NCI-H526 (cell line): Measurements from ENCODE around the gene RXRG.
"Not testable (repeated sequence)": the region's sequence is repeated elsewhere in the genome, so short reads cannot be mapped to it uniquely, and the experiment has no call there.

ENCODE experiments used
- DNase-seq, 2 experiments: peaks; one replicate each; lab custom pipeline; 2025; lab: John Stamatoyannopoulos, UW

RXRG gene

GRCh38 chr1:165444897-165445370 lies at the start of gene RXRG:
Gene RXRG (minus strand): TSS chr1:165445126. CDS start chr1:165444893, 233 bp downstream.
- peak; percentile 73 to 91 for DNase-seq

DNA sequence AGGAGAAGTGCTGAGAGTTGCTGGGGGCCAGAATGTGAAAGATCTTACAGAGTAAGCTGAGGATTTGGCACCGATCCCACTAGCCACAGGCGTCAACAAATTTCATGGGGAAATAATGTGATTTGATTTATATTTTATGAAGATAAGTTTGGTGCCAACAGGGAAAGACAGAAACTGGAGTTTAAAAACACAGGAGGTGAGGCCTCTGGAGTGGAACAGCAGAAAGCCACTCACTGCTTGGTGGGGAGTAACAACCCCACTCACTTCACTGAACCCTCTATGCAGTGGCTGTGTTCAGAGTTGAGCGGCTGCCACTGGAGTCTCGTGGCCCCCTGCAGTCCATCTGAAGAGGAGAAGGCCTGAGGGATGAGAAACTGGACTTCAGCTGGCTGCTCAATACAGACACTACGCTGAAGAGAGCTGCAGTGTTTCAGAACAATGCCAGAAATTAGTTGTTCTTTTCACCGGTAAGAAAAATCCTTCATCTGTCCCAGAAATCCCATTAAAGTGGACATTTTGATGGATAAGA lies 48.0 kb upstream of the RXRG start:
- no peak for DNase-seq

DNA sequence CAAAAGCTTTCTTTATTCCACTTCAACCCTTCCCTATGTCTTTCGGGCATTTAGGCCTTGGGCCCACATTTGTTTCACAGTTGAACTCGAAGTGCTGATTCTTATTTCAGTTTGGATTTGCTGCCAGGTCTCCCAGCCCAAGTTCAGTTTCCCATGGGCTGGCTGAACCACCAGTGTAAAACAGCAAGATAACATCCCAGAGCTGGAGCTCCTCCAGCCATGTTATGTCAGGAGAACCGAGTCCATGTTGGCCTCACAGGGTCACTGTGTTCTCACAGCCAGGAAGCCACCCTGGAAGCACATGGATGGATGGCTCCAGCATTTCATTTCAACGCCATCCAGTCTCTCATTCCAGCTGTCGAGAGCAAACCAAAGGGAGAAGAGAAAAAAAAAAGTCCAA lies 45.2 kb upstream of the RXRG start:
- DNase-seq, result no peak

DNA sequence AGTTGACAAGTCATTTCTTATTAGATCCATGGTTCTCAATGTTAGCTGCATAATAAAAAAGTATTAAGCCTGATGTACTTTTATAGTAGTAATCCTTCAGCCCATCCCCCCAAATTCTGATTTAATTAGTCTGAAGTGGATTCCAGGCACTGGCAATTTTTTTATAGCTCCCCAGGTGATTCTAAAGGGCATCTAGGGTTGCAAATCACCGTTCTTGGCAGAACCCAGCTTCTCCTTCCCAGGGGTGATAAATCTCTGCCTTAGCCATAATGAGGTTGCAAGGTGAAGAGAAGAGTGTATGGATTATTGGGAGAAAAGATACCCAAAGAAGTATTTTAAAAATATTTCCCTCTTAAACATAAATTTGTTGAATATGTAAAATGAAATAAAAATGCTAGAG lies 43.0 kb upstream of the RXRG start:
- no peak for DNase-seq

DNA sequence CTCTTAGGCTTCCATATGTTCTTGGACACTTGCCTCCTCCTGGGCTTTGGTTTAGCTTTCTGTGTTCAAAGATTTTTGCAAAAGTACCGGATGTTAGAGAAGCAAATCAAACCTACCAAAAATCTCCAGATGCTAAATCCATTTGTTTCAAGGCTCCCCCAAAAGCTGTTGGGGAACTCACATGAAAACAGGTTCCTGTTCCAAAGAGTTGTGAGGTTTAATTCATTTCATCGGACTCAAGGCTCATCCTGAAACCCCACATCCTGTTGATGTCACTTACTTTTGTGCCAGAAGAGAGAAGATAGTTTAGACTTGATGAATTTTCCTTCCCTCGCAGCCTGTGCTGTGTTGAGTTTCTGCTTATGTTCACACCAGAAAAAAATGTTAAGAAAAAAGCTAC lies 41.7 kb upstream of the RXRG start:
- no peak for DNase-seq

DNA sequence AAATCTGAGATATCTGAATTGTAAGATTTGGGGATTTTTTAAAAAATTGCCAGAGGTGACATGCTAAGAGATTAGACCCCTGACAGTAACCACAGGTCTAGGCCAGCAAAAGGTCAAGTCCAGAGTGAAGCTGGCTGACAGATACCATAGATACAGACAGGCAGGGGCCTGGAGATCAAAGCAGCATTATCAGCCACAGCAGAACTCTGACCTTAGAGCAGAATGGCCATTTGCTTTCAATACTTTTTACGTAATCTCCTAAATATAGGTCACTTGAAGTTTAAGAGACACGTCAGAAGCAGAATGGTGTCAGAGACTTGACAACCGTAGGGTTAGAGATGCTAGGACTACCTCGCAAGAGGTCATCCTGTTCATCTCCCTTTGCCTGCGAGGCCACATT lies 40.8 kb upstream of the RXRG start:
- DNase-seq, result no peak

GRCh38 chr1:165484532-165484931 lies 39.6 kb upstream of the RXRG start:
- no peak for DNase-seq

GRCh38 chr1:165483412-165483811 lies 38.5 kb upstream of the RXRG start:
- no peak for DNase-seq

- DNase-seq, result no peak
These were observed 37.0 kb upstream of the RXRG start for GRCh38 chr1:165481820-165482532.

DNA sequence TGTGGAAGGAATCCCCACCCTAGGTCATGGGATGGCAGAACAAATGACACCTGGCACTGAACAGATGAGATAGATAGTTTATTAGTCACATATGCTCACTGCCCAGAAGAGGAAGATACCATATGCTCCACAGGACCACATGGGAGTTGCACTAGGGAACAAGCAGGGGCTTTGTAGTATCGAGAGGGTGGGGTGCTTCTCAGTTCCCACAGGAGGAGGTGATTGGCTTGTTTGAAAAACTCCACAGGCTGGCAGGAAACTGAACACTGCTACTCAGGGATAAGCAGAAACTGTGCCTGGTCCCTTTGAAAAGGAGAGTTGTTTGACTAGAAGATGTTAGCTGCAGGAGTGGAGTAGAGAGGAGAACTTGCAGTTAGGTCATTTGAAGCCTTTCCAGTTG lies 31.9 kb upstream of the RXRG start:
- no peak for DNase-seq

- DNase-seq, result no peak
These were observed 29.3 kb upstream of the RXRG start for GRCh38 chr1:165474196-165474595.

DNA sequence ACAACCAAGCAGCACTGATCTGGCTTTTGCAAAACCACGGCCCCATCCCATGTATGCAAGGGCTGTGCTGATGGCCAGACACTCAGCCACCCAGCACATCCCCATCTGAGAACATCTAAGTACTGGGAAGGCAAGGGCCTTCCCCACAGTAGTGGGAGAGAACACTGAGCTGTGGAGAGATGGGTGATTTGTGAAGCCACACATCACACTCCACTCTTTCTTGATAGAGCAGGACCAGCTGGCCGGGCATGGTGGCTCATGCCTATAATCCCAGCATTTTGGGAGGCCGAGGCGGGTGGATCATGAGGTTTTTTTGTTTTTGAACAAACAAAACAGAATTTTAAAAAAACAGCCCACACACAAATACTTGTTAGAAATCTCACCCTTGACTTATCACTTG lies 28.2 kb upstream of the RXRG start:
- no peak for DNase-seq

GRCh38 chr1:165468726-165469249 lies 23.9 kb upstream of the RXRG start:
- no peak for DNase-seq

DNA sequence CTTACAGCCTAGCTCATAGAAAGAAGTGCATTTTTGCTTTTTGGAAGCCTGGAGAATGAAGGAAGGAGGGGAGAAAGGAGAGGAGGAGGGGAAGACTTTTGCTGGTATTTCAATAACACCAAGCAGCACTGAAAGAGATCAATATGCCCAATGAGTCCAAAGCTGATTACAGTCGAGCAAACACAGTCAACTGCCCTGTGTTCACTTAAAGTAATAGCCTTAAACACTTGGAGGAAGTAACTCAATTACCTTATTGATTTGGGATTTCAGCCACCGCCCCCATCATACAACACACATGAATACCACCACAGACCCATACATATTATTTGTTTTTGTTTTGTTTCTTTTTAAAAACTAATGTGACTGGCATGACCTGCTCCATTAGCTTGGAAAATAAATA lies 23.3 kb upstream of the RXRG start:
- DNase-seq, result no peak

- no peak for DNase-seq
These were observed 22.8 kb upstream of the RXRG start for GRCh38 chr1:165467706-165468105.

DNA sequence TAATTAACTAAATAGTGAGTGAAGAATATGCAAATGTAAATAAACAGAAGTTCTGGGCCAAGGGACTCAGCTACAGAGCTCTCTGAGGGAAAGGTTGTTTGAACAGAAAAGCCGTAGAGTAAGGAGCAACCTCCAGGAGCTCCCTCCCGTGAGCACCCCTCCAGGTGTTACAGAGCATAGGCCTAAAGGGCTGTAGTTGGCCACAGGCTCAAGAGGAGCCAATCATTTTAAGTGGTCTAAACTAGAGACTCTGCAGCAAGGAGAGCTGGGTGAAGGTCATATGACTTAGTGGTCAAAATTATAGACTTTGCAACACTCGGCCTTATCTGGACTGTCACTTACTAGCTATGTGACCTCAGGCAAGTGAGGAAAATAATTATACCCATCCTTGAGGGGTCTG lies 19.1 kb upstream of the RXRG start:
- peak in 1 of 2 experiments; percentile 24 for DNase-seq

DNA sequence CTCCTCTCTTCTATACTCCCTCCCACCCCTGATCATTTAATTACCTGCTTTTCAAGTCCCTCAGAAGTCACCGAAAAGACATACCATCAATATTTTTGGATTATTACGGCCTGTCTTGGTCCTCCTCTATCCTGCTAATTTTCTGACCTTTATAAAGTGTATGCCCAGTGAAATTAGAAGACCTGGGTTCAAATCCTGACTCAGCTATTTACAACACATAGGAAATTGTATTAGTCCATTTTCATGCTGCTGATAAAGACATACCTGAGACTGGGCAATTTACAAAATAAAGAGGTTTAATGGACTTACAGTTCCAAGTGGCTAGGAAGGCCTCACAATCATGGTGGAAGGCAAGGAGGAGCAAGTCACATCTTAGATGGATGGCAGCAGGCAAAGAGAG lies 14.8 kb upstream of the RXRG start:
- not testable (repeated sequence) for DNase-seq

DNA sequence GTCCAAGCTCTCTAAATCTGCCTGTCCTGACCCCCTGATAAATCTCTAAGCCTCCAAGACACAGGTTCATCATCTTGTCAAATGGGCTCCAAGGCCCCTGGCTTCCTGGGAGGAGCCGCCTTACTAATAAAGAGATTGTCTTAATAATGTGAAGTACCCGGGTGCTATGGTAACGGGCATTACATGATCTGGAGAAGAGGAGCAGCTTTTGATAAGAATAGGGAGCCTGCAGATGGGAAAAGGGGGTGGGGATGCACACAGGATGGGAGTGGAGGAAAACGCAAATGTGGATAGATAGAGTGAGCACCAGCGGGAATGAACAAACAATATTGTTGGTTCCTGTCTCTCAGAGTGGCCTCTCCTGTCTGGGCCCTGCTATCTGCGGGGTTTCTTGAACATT lies 11.9 kb upstream of the RXRG start:
- no peak for DNase-seq

- peak; percentile 42 to 59 for DNase-seq
These were observed 11.2 kb upstream of the RXRG start for GRCh38 chr1:165456114-165456513.

- no peak for DNase-seq
These were observed 10.2 kb upstream of the RXRG start for GRCh38 chr1:165455111-165455510.

- no peak for DNase-seq
These were observed 9.2 kb upstream of the RXRG start for GRCh38 chr1:165454091-165454610.

DNA sequence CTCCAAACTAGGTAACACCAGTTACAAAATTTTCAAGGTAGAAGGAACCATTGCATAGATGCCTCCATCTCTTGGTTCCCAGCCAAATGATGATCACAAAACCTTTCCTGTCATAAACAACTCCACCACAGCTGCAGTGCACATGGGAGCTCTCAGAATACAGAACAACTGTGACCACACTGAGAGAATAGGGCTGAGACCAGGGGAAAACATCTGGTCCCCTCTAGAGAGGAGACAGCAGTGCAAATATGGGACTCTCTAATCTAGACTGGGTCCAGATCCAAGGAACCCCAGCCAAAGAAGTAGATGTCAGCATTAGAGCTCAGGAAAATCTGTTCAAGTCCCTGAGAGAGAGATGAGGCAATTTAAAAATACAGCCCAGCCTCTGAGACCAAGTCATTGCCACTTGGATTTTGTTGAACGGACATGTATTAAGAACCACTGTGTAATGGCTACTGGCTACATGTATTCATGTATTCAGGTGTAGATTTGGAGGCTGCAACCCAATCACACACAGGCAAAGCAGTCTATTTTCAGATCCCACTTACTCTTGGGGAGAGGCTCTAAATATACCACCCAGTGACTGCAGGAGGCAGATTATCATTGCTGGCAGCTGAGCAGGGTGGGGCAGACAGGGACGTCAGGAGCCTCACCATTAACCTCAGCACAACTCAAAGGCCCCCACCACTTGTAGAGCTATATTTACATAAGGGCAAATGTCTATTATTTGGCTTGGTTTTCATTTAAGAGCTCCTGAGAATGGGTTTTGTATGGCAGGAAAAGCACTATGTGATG lies 7.6 kb upstream of the RXRG start:
- DNase-seq, result no peak

GRCh38 chr1:165451691-165452090 lies 6.8 kb upstream of the RXRG start:
- DNase-seq, result no peak
